ENCODE results near the gene MICAL3. TPM values are rescaled to one million over a fixed set of nuclear protein-coding genes. Genes with fewer than 3 reads are reported as not detected.
A peak's percentile ranks its signal among the peaks of the same experiment; 100 is the strongest.

The MICAL3 gene
- total RNA-seq, 1 donor from 2014 or later, result 36.9 TPM

- intact Hi-C loops (cut with DNase I), result no loop called here
- no peak for TF ChIP-seq CTCF (IDR thresholded peaks at IDR 0.05)
- Histone ChIP-seq H3K27ac (peak overlapping the region; percentile 0 to 59), H3K4me1 (peaks cover 6 to 10% of the 10 kb centered on the region in 2 donors), H3K9me3 (no peaks in the 10 kb centered on the region), H3K4me3 (peak overlapping the region in 1 of 2 donors; percentile 27), H3K36me3 (no peaks in the 10 kb centered on the region), H3K27me3 (no peaks in the 10 kb centered on the region)
- no peak for DNase-seq (ENCODE audit: low spot score in 2 of 2)
Measured at GRCh38 chr22:17777005-17777716, 247.2 kb downstream of the MICAL3 start.

GRCh38 chr22:17775781-17776465 lies 248.4 kb downstream of the MICAL3 start:
- Histone ChIP-seq H3K36me3 (no peaks in the 10 kb centered on the region), H3K27ac (no peak overlapping the region), H3K27me3 (no peaks in the 10 kb centered on the region), H3K4me1 (peaks cover 5 to 6% of the 10 kb centered on the region in 2 donors), H3K9me3 (no peaks in the 10 kb centered on the region), H3K4me3 (no peak overlapping the region)
- intact Hi-C loops (cut with DNase I), result no loop called here
- no peak for TF ChIP-seq CTCF (IDR thresholded peaks at IDR 0.05)
- no peak for DNase-seq (ENCODE audit: low spot score in 2 of 2)

- H3K4me3 ChIP-seq, result peak overlapping the region in 1 of 2 donors; percentile 96
- no peaks in the 10 kb centered on the region for H3K9me3 ChIP-seq
Measured at GRCh38 chr22:17774926-17775685, 249.3 kb downstream of the MICAL3 start.

GRCh38 chr22:17774206-17774925 lies 250.0 kb downstream of the MICAL3 start, which contains the start of gene BID:
BID (minus strand) TSS chr22:17774469; CDS start chr22:17750116, 24,353 bp downstream.
- Histone ChIP-seq H3K27me3 (no peaks in the 10 kb centered on the region), H3K4me1 (peaks cover 5 to 6% of the 10 kb centered on the region in 2 donors), H3K27ac (no peak within 1 kb of the TSS), H3K9me3 (no peaks in the 10 kb centered on the region), H3K4me3 (peak within 1 kb of the TSS; percentile 82 to 96), H3K36me3 (no peaks in the 10 kb centered on the region)
- DNase-seq (ENCODE audit: low spot score in 2 of 2), result no peak
- intact Hi-C loops (cut with DNase I), result no loop called here
- TF ChIP-seq CTCF (IDR thresholded peaks at IDR 0.05), result no peak

More at GRCh38 chr22:17774926-17775685, 249.3 kb downstream of the MICAL3 start:
- Histone ChIP-seq H3K27me3 (no peaks in the 10 kb centered on the region), H3K4me1 (peaks cover 5 to 6% of the 10 kb centered on the region in 2 donors), H3K36me3 (no peaks in the 10 kb centered on the region), H3K27ac (no peak overlapping the region)
- TF ChIP-seq CTCF (IDR thresholded peaks at IDR 0.05), result no peak
- intact Hi-C loops (cut with DNase I), result no loop called here
- DNase-seq (ENCODE audit: low spot score in 2 of 2), result no peak

GRCh38 chr22:17773606-17774205 lies 250.7 kb downstream of the MICAL3 start:
- DNase-seq (ENCODE audit: low spot score in 2 of 2), result no peak
- no peaks in the 10 kb centered on the region for H3K9me3 ChIP-seq
- no peak for TF ChIP-seq CTCF (IDR thresholded peaks at IDR 0.05)
- H3K27me3 ChIP-seq, result no peaks in the 10 kb centered on the region
- intact Hi-C loops (cut with DNase I), result no loop called here
- no peak overlapping the region for H3K27ac ChIP-seq
- H3K4me1 ChIP-seq, result peaks cover 5 to 6% of the 10 kb centered on the region in 2 donors
- no peaks in the 10 kb centered on the region for H3K36me3 ChIP-seq
- peak overlapping the region; percentile 82 to 96 for H3K4me3 ChIP-seq

Data from ascending aorta (tissue), 2 donors.